ENCODE data around the gene ARHGAP22.

DNA sequence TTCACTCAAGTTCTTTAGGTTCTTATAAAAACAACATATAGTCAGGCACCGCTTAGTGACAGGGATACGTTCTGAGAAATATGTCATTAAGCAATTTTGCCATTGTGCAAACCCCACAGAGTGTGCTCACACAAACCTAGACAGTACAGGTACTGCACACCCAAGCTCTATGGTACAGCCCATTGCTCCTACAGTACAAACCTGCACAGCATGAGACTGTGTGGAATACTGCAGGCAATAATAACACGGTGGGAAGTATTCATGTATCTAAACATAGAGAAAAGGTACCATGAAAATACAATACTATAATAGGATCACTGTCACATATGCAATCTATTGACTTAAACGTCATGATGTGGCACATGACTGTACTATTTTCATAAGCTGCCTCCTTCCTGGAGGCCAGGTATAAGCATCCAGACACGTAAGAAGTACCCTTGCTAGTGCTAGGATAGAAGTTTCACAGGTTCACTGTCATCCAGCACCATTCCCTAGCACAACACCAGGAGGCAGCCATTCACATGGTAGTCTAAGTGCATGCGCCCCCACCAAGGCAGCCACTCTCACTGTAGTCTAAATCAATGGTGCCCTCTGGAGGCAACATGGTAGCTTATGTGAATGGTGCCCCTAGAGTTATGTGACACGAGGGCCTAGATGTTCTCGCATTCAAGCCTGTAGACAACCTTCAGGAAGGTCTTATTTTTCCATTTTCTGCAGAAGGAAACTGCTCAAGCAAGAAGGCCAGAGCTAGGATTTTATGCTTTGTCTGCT, 98.5 kb downstream of the ARHGAP22 start:
- TF ChIP-seq POLR2AphosphoS5 (IDR thresholded peaks at IDR 0.05; ENCODE audit: low read depth, low read length) (no peak), POLR2A (IDR thresholded peaks at IDR 0.05; ENCODE audit: low read depth, low read length) (no peak), TAF1 (IDR thresholded peaks at IDR 0.05; ENCODE audit: low read depth, low read length) (no peak), SPI1 (IDR thresholded peaks at IDR 0.05; ENCODE audit: low read depth, low read length) (no peak), POU2F2 (IDR thresholded peaks at IDR 0.05; ENCODE audit: low read depth, low read length) (no peak), PAX5 (IDR thresholded peaks at IDR 0.05; ENCODE audit: insufficient read depth, low read length, severe bottlenecking) (no peak)
